ENCODE data around the gene MYO9A. TPM values are rescaled to one million over a fixed set of nuclear protein-coding genes. Genes with fewer than 3 reads are reported as not detected.

MYO9A gene
- polyA plus RNA-seq, 3 donors: 2.2 to 7.9 (median 5.7) TPM

- 95 to 97% (median 96%) methylated on average over 3 of the region's 3 CpGs for WGBS, 3 donors
- H3K27ac ChIP-seq (ENCODE audit: low read depth, low read length): no peak overlapping the region
Observed at GRCh38 chr15:71841563-71841962, 276.4 kb downstream of the MYO9A start.

GRCh38 chr15:71830981-71831380 lies 287.0 kb downstream of the MYO9A start:
- WGBS, 3 donors: 93 to 100% (median 96%) methylated on average over 2 of the region's 2 CpGs
- H3K27ac ChIP-seq (ENCODE audit: low read depth, low read length): no peak overlapping the region

- H3K27ac ChIP-seq (ENCODE audit: low read depth, low read length): peak overlapping the region; percentile 13
- WGBS, 3 donors: 85 to 95% (median 91%) methylated on average over 5 of the region's 5 CpGs
Observed at GRCh38 chr15:71826196-71826595, 291.8 kb downstream of the MYO9A start.

GRCh38 chr15:71825021-71825730 lies 292.8 kb downstream of the MYO9A start:
- no peak overlapping the region for H3K27ac ChIP-seq (ENCODE audit: low read depth, low read length)
- 92 to 95% (median 95%) methylated on average over 4 of the region's 4 CpGs for WGBS, 3 donors

- WGBS, 3 donors: 72 to 85% (median 73%) methylated on average over 3 of the region's 3 CpGs
- no peak overlapping the region for H3K27ac ChIP-seq (ENCODE audit: low read depth, low read length)
Observed at GRCh38 chr15:71823801-71824200, 294.1 kb downstream of the MYO9A start.

- 88 to 95% (median 93%) methylated on average over 3 of the region's 3 CpGs for WGBS, 3 donors
- H3K27ac ChIP-seq (ENCODE audit: low read depth, low read length): no peak overlapping the region
Observed at GRCh38 chr15:71822890-71823630, 294.9 kb downstream of the MYO9A start.

- WGBS, 3 donors: 83 to 93% (median 91%) methylated on average over 5 of the region's 5 CpGs
- H3K27ac ChIP-seq (ENCODE audit: low read depth, low read length): no peak overlapping the region
Observed at GRCh38 chr15:71821547-71822129, 296.3 kb downstream of the MYO9A start.

- H3K27ac ChIP-seq (ENCODE audit: low read depth, low read length): no peak overlapping the region
- WGBS, 3 donors: 90 to 100% (median 100%) methylated on average over 1 of the region's 1 CpG
Observed at GRCh38 chr15:71820127-71820526, 297.8 kb downstream of the MYO9A start.

- WGBS, 3 donors: 95 to 96% (median 95%) methylated on average over 13 of the region's 13 CpGs
- no peak overlapping the region for H3K27ac ChIP-seq (ENCODE audit: low read depth, low read length)
Observed at GRCh38 chr15:71817351-71817750, 300.6 kb downstream of the MYO9A start.

- 93 to 94% (median 94%) methylated on average over 3 of the region's 3 CpGs for WGBS, 3 donors
Observed at GRCh38 chr15:71815301-71815700, 302.6 kb downstream of the MYO9A start.

GRCh38 chr15:71813723-71814470 lies 304.1 kb downstream of the MYO9A start:
- H3K27ac ChIP-seq (ENCODE audit: low read depth, low read length): no peak overlapping the region
- 79 to 89% (median 85%) methylated on average over 9 of the region's 9 CpGs for WGBS, 3 donors

More at GRCh38 chr15:71815301-71815700, 302.6 kb downstream of the MYO9A start:
- H3K27ac ChIP-seq (ENCODE audit: low read depth, low read length): no peak overlapping the region

- 90 to 94% (median 90%) methylated on average over 16 of the region's 16 CpGs for WGBS, 3 donors
- no peak overlapping the region for H3K27ac ChIP-seq (ENCODE audit: low read depth, low read length)
Observed at GRCh38 chr15:71812966-71813722, 304.8 kb downstream of the MYO9A start.

- no peak overlapping the region for H3K27ac ChIP-seq (ENCODE audit: low read depth, low read length)
- 84 to 92% (median 90%) methylated on average over 25 to 38 of the region's 38 CpGs for whole genome bisulfite sequencing, 3 donors
Observed at GRCh38 chr15:71811752-71812735, 305.9 kb downstream of the MYO9A start.

GRCh38 chr15:71811036-71811736 lies 306.8 kb downstream of the MYO9A start:
- 85 to 88% (median 86%) methylated on average over 27 of the region's 27 CpGs for WGBS, 3 donors

GRCh38 chr15:71810256-71811035 lies 307.5 kb downstream of the MYO9A start, which contains the start of gene NR2E3:
TSS of gene NR2E3 (plus strand) at chr15:71810554. CDS start at chr15:71810744, 190 bp downstream.
- no peak within 1 kb of the TSS for H3K27ac ChIP-seq (ENCODE audit: low read depth, low read length)
- 62 to 86% (median 79%) methylated on average over 16 of the region's 16 CpGs for whole genome bisulfite sequencing, 3 donors

More at GRCh38 chr15:71811036-71811736, 306.8 kb downstream of the MYO9A start:
- H3K27ac ChIP-seq (ENCODE audit: low read depth, low read length): no peak overlapping the region
